ENCODE data around the gene KDM4C.

Gene KDM4C

DNA sequence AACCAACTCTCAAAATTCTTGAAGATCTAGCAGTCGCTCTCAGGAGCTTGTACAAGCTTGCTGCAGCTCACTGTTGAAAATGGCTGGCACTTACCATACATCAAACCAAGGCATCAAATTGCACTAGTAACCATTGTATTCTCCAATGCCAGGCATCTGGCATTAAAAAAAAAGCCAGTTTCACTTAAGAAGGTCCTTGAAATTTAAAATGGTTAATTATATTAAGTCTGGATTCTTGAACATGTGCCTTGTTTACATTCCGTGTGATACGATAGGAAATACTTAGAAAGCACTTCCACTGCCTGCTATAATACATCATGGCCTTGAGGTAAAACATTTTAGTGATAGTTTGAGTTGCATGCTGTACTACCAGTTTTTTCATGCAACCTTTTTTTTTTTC lies 300.7 kb downstream of the KDM4C start:
- TF ChIP-seq YY1 (IDR thresholded peaks at IDR 0.05; ENCODE audit: low read depth) = no peak
- TF ChIP-seq, protein P1, sequence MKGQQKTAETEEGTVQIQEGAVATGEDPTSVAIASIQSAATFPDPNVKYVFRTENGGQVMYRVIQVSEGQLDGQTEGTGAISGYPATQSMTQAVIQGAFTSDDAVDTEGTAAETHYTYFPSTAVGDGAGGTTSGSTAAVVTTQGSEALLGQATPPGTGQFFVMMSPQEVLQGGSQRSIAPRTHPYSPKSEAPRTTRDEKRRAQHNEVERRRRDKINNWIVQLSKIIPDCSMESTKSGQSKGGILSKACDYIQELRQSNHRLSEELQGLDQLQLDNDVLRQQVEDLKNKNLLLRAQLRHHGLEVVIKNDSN (IDR thresholded peaks at IDR 0.05) = no peak
- TF ChIP-seq ZBTB7A (IDR thresholded peaks at IDR 0.05; ENCODE audit: low read depth) = no peak
- TF ChIP-seq NFIC (IDR thresholded peaks at IDR 0.05) = no peak
- TF ChIP-seq MAX (IDR thresholded peaks at IDR 0.05) = no peak
- no peak for TF ChIP-seq EP300 (IDR thresholded peaks at IDR 0.05; ENCODE audit: borderline replicate concordance)
- no peak for TF ChIP-seq REST (IDR thresholded peaks at IDR 0.05; ENCODE audit: low read depth)
- TF ChIP-seq FOXM1 (IDR thresholded peaks at IDR 0.05; ENCODE audit: borderline replicate concordance, low read depth) = no peak
- no peak for TF ChIP-seq RAD21 (IDR thresholded peaks at IDR 0.05; ENCODE audit: low read depth)
- TF ChIP-seq TAF1 (IDR thresholded peaks at IDR 0.05; ENCODE audit: low read depth) = no peak
- TF ChIP-seq TEAD4 (IDR thresholded peaks at IDR 0.05) = no peak
- no peak for TF ChIP-seq CEBPB (IDR thresholded peaks at IDR 0.05)
- no peak for TF ChIP-seq TCF12 (IDR thresholded peaks at IDR 0.05; ENCODE audit: low read depth)
- TF ChIP-seq EGR1 (IDR thresholded peaks at IDR 0.05) = no peak
- TF ChIP-seq CREB1 (IDR thresholded peaks at IDR 0.05; ENCODE audit: low read depth) = no peak

DNA sequence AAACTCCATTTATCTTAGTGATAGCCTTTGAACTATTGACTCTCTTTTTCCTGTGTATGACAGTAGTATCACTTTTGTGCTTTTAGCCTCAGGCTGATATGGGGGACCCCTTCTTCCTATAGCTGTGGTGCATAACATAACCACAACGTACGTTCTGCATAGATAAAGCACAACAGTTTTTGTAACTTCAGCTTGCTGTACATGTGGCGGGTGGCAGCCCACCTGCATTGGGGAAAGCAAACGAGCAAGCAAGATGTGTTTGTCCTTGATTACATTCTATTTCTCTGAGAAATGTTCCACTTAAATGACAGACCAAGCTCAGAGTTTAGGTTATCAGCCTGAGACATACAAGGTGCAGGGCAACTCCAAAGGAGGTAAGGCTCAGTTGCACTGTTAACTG lies 309.4 kb downstream of the KDM4C start:
- TF ChIP-seq ZBTB7A (IDR thresholded peaks at IDR 0.05; ENCODE audit: low read depth) = no peak
- TF ChIP-seq TEAD4 (IDR thresholded peaks at IDR 0.05) = no peak
- TF ChIP-seq RAD21 (IDR thresholded peaks at IDR 0.05; ENCODE audit: low read depth) = no peak
- no peak for TF ChIP-seq REST (IDR thresholded peaks at IDR 0.05; ENCODE audit: low read depth)
- TF ChIP-seq EGR1 (IDR thresholded peaks at IDR 0.05) = no peak
- no peak for TF ChIP-seq MAX (IDR thresholded peaks at IDR 0.05)
- no peak for TF ChIP-seq YY1 (IDR thresholded peaks at IDR 0.05; ENCODE audit: low read depth)
- no peak for TF ChIP-seq EP300 (IDR thresholded peaks at IDR 0.05; ENCODE audit: borderline replicate concordance)
- no peak for TF ChIP-seq FOXM1 (IDR thresholded peaks at IDR 0.05; ENCODE audit: borderline replicate concordance, low read depth)
- TF ChIP-seq CEBPB (IDR thresholded peaks at IDR 0.05) = no peak
- no peak for TF ChIP-seq TAF1 (IDR thresholded peaks at IDR 0.05; ENCODE audit: low read depth)
- TF ChIP-seq NFIC (IDR thresholded peaks at IDR 0.05) = no peak

DNA sequence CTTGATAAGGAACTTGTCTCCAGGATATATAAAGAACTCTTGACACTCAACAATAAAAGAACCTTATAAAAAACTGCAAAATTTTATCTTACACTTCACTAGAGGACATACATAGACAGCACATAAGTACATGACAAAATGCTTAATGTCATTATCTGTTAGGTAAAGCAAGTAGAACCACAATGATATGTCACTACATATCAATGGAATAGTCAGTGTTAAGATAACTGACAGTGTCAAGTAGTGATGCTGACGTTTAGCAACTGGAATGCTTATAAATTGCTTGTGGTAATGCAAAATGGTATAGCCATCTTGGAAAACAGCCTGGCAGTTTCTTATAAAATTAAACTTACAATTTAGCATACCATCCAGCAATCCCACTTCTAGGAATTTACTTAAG lies 314.1 kb downstream of the KDM4C start:
- TF ChIP-seq TAF1 (IDR thresholded peaks at IDR 0.05; ENCODE audit: low read depth) (no peak), EGR1 (IDR thresholded peaks at IDR 0.05) (no peak), YY1 (IDR thresholded peaks at IDR 0.05; ENCODE audit: low read depth) (no peak), CREB1 (IDR thresholded peaks at IDR 0.05; ENCODE audit: low read depth) (no peak)

DNA sequence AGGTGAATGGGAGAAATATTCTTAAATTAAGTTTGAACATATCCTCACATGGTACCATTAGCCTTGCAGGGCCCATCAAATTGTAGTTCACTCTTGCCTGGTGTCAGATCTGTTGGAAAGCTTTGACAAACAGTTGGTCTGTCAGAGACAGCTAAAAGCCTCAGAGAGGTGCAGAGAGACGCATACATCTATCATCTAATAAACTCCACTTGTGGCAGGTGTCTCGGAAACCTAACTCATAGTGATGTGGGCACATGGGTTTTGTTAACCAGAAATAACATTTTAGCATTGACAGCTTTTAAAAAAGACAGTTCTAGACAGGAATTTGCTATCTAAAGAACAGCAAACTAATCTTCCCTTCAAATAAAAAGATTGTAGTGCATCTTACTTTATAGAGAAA lies 315.9 kb downstream of the KDM4C start:
- no peak for TF ChIP-seq CREB1 (IDR thresholded peaks at IDR 0.05; ENCODE audit: low read depth)

- no peak for TF ChIP-seq TCF12 (IDR thresholded peaks at IDR 0.05; ENCODE audit: low read depth)
Measured at GRCh38 chr9:7075154-7075553, 317.4 kb downstream of the KDM4C start.

- TF ChIP-seq MAX (IDR thresholded peaks at IDR 0.05) = no peak
- TF ChIP-seq ZBTB7A (IDR thresholded peaks at IDR 0.05; ENCODE audit: low read depth) = no peak
- TF ChIP-seq CEBPB (IDR thresholded peaks at IDR 0.05) = no peak
- no peak for TF ChIP-seq YY1 (IDR thresholded peaks at IDR 0.05; ENCODE audit: low read depth)
- TF ChIP-seq FOXM1 (IDR thresholded peaks at IDR 0.05; ENCODE audit: borderline replicate concordance, low read depth) = no peak
- no peak for TF ChIP-seq CREB1 (IDR thresholded peaks at IDR 0.05; ENCODE audit: low read depth)
- TF ChIP-seq TAF1 (IDR thresholded peaks at IDR 0.05; ENCODE audit: low read depth) = no peak
- no peak for TF ChIP-seq EGR1 (IDR thresholded peaks at IDR 0.05)
- TF ChIP-seq, protein P1 (IDR thresholded peaks at IDR 0.05) = no peak
- no peak for TF ChIP-seq REST (IDR thresholded peaks at IDR 0.05; ENCODE audit: low read depth)
- TF ChIP-seq NFIC (IDR thresholded peaks at IDR 0.05) = no peak
- no peak for TF ChIP-seq TEAD4 (IDR thresholded peaks at IDR 0.05)
- TF ChIP-seq TCF12 (IDR thresholded peaks at IDR 0.05; ENCODE audit: low read depth) = no peak
- no peak for TF ChIP-seq EP300 (IDR thresholded peaks at IDR 0.05; ENCODE audit: borderline replicate concordance)
- TF ChIP-seq RAD21 (IDR thresholded peaks at IDR 0.05; ENCODE audit: low read depth) = no peak
Measured at GRCh38 chr9:7079051-7079450, 321.3 kb downstream of the KDM4C start.
